Femur (tissue), 1 donor: ENCODE data around the gene SLFN12.
"Not testable (repeated sequence)": the region's sequence is repeated elsewhere in the genome, so short reads cannot be mapped to it uniquely, and the experiment has no call there.

ENCODE experiments used
- DNase-seq: peaks from one replicate; pipeline ENCODE4 v3.0.0-alpha.2; 2017

Gene SLFN12

DNA sequence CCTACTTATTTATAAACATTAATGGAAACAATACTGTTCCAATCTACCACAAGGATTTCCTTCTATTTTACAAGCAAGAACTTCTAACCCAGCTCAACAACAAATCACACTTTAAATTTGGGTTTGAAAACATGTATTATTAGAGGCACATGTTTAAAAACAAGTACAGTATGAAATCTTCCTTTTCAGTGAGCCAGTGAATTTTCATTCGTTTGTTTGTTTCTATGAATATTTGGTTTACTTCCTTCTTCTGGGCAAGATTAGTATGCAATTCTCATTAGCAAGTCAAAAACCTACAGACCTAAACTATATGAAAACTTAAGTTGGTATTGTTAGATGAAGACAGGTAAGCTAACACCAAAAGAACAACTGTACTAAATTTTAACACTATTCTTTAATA, 25.7 kb downstream of the SLFN12 start:
- no peak for DNase-seq

DNA sequence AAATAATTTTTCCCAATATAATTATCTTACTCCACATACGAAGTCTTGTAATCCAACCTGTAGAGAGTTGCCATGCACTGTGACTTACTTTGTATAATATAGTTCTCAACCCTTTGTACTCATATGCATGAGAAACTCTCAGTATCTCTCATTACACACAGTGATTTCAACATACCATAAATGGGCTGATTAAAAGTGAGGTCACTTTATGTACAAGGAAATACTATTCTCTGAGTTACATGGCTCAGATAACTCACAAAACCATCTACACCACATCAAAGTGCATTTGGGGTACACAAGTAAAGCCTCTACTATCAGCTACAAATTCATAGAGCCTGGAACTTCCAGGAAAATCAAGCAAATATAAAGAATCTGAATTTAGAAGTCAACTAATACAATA, 27.9 kb downstream of the SLFN12 start:
- no peak for DNase-seq

DNA sequence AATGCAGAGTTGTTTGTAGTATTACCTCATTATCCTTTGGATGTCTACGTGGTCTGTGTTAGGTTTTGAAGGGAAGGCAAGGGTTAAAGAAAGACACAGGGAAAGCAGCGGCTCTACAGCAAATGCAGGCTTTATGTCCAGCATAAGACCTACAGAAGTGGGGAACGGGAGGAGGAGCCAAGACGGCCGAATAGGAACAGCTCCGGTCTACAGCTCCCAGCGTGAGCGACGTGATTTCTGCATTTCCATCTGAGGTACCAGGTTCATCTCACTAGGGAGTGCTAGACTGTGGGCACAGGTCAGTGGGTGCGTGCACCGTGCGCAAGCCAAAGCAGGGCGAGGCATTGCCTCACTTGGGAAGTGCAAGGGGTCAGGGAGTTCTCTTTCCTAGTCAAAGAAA, 38.5 kb downstream of the SLFN12 start:
- DNase-seq: not testable (repeated sequence)

DNA sequence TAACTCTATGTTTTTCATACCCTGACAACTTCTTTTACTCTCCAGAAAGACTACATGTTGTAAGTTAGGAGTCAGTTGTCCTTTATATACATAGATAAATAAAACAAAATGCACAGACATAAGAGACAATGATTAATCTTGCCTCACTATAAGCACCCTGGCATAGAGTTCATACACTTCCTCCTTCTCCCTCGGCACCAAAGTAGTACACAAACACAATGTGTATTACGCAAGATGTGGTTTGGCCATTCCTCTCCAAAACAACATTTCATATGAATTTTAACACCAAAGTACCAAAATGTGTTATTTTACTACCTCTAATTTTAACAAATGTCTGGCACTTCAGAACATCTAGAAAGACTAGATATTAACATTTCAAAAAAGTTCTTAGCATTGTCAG, 41.6 kb downstream of the SLFN12 start:
- no peak for DNase-seq

DNA sequence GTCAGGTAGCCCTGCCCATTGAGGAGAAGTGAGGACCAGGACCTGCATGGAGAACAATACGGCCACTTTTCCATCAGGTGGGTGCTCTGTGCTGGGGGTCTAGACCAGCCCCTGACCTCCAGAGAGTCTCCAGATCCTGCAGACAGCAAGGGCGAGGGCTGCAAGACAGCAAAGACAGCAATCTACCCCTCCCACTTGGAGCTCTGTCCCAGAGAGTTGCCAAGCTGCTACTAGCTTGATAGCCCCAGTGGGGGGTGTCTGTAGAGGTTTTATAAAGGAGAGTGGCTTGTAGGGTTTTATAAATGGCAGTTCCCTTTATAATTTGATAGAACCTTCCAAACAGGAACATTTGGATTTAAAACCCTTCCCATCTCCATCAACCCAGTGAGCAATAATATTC, 42.1 kb downstream of the SLFN12 start:
- DNase-seq: no peak

DNA sequence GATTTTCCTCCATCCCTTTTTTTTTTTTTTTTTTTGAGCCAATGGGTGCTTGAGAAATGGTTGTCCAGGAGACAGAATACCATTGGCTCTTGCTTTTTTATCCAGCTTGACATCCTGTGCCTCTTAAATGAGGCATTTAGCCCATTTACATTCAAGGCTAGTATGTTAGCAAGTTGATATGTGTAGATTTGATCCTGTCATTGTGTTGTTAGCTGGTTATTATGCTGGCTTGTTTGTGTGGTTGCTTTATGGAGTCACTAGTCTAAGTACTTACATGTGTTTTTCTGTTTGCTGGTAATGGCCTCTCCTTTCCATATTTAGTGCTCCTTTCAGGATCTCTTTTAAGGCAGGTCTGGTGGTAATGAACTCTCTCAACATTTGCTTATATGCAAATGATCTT, 44.8 kb downstream of the SLFN12 start:
- no peak for DNase-seq

DNA sequence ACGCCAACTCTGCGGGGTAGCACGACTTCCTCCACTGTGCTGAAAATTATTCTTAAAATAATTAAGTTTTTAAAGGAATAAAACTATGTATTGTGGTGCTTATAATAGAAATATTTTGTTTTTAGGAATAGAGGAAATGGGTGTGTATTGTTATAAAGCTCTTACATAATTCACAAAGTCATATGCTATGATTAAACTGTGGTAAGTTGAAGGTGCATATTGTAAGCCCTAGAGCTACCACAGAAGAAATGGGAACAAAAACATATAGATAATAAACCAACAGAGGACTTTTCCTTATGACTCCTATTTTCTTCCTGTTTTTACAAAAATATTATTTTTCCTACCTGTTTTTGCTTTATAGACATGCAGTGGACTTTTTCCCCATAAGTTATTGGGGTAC, 54.6 kb downstream of the SLFN12 start:
- no peak for DNase-seq

DNA sequence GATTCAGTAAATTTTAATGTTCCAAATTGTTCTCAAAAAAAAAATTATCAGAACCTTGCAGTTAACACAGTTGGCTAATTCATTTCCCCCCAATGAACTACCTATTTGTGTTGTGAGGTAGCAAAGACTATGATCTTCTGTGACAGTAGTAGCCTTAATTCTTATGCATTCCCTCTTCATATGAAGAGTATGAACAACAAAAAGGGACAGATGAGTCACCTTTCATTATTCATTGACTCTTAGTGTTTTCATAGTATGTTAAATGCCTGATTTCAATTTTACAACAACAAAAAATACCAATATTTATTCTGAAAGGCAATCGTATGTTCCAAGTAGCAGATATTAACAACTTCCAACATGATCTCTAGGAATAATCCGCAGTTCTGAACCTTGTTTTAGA, 55.2 kb downstream of the SLFN12 start:
- DNase-seq: no peak

DNA sequence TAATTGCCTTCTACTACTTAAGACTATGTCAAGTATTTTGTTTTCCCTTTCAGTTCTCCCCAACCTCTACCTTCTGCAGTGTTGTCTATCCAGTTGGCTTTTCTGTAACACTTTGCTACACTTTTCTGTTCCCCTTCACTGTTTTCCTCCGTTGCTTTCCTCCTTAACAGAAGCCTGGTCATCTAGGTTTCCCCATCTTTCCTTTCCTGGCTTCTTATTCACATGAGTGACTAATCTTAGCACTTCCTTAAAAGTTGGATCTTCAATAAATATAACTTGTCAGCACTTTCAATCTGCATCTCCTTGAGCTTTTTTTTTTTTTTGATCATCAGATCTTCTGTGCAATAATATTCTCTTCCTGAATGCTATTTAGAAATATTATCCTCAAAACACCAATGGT, 56.1 kb downstream of the SLFN12 start:
- no peak for DNase-seq

DNA sequence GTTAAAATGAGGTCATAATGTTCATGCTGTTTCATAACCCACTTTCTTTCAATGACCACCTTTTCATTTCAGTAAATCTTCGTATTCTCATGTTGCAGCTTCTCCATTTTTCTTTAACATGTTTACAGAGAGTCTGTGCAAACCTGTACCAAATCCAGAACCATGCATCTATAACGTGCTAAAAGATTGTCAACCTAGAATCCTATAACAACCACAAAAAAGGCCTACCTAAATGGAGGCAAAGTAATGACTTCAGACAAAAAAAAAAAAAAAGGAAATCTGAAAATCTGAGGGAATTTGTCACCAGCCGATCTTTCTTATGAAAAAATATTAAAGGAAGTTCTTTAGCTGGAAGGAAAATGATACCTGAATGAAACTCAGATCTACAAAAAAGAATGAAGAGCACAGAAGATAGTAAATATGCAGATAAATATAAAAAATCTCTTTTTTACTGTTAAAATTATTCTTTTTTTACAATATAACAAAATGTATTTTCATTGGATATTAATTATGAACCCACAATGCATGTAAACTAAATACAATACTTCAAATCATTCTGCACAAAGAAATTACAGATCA, 57.4 kb downstream of the SLFN12 start:
- DNase-seq: no peak

DNA sequence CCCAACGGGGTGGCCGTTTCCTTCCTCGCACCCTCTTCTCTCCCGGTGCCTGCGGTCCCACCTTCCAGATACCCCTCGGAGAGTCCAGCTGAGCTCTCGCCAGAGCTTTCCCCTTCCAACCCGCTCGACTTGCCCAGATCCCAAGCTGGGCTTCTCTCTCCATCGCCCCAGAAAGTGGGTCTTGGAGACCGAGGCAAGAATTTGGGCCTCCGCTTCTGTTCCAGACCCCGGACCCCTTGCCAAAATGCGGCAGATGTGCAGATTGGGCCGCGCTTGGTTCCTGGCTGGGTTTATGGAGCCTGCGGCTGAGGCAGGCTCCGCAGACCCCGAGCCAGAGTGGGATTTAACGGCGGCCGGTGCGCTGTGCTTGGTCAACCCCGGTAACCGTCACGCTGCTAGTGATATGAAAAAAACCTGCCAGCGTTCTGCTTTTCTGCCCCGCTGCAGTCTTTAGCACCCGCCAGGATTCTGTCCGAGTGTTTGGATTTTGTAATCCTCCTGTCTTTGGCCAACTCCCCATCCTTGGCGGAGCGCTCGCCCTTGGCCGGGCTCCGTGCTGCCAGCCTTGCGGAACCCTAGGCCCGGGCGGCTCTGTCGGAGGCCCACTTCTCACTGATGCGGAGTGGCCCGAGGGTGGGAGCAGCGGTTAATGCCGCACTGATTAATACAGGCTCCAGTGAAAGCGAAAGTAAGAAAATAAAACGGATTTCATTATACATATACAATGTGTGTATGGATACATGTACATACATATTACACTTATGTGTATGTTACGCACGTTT, 58.1 kb downstream of the SLFN12 start:
- peak; percentile 67 for DNase-seq

DNA sequence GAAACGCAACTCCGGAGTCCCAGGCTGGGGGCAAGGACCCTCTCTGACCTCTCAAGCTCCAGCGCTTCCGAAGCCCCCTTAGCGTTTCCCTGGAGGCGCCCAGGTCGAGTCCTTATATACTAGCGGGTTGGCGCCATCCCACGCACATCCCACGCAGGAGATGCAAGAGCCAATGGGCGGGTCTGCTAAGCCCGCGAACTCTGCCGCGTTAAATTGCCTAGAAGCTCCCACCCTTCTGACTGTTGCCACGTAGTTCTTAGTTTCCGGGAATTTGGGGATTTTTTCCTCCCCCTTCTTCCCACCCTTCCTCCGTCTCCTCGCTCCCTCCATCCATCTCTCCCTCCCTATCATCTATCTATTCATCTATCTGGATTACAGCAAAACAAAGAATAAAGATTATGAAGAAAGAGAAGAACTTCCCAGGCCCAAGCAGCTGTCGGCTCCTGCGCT, 58.7 kb downstream of the SLFN12 start, which contains the start of gene SLFN11:
TSS of gene SLFN11 (minus strand) at position 88 of the 450 bp plus-strand sequence. CDS start 9,814 bp downstream, outside the sequence.
- peak; percentile 87 for DNase-seq

DNA sequence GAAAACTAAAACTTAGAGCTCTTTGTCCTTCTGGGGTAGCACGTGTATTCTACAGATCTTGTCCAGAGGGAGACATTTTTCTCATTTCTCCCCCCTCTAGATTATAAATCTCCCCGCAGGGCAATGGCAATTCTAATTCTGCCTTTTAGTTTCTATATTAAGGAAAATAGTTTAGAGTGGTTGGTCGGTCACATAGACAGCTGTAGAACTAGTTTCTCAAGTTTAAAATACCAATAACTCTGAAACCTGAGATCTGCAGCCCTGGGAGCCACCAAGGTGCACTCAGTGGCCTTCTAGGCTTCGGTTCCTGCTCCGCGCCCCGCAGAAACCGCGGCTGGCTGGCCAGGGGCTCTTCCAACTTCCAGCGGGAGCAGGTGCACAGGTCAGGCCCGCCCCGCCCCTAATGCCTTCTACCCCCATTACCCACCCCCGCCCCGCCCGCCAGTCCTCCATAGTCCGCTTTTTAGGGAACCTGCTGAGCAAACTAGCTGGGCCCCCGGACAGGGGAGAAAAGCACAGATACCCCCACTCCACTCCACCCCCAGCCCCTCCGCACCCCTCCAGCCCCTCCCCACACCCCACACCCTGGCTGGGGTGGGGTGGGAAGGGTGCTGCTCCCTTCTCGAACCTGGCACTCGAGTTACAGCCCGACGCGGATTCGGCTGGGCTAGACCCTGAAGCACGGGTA, 59.3 kb downstream of the SLFN12 start:
- DNase-seq: peak; percentile 22

DNA sequence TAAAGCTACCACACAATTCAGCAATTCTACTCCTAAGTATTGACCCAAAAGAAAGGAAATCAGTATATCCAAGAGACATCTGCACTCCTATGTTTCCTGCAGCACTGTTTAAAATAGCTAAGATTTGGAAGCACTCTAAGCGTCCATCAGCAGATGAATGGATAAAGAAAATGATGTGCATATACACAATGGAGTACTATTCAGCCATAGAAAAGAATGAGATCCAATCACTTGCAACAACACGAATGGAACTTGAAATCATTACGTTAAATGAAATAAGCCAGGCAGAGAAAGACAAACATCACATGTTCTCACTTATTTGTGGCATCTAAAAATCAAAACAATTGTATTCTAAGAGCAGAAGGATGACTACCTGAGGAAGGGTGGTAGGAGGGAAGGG, 60.4 kb downstream of the SLFN12 start:
- DNase-seq: no peak

DNA sequence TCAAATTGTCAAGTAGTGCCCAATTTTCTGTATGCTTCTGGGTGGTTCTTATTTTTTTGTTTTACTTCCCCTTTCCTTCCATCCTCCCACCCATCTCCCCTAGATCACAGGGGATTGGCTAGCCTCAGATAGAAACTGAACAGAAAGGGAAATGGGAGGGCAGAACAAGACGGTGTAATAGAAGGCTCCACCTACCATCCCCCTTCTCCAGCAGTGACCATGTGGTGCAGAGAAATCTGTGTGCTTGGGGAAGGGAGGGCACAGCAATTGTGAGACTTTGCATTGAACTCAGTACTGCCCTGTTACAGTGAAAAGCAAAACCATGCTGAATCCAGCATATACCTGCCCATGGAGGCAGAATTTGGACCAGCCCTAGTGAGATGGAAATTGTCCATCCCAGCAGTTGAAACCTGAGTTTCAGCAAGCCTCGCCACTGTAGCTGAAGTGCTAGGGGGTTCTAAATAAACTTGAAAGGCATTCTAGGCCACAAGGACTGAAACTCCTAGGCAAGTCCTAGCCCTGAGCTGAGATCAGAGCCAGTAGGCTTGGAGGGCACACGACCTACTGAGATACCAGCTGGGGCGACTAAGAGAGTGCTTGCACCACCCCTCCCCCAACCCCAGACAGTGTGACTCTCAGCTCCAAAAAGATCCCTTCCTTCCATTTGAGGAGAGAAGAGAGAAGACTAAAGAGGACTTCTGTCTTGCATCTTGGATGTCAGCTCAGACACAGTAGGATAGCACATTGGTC, 64.0 kb downstream of the SLFN12 start:
- no peak for DNase-seq

DNA sequence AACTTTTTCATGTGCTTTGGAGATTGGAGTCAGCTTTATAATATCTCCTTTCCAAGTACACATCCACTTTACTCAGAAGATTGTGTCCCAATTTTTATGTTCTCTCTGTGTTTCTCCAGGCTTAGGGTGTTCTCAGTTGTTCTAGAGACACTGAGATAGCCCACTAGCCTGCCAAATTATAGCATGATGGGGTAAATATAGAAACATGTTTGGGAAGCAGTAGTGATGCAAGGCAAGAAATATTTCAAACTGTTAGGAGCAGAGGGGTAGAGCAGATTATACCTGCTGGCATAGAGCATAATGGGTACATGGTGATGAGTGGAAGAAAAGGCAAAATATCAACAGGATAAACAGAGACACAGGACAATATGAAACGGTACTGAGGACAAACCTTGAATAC, 71.3 kb downstream of the SLFN12 start:
- no peak for DNase-seq
